Uterus (tissue), 4 donors: Measurements from ENCODE around the gene WDPCP. TPM values are rescaled to one million over a fixed set of nuclear protein-coding genes. Genes with fewer than 3 reads are reported as not detected.
"Not testable (repeated sequence)": the region's sequence is repeated elsewhere in the genome, so short reads cannot be mapped to it uniquely, and the experiment has no call there.

ENCODE experiments used
- DNase-seq, 2 donors: peaks; one replicate each; pipeline ENCODE4 v3.0.0-alpha.2; 2019 to 2020
- H3K27ac ChIP-seq, 2 donors: fragments of 200-600 bp; sonication (generic); 1 replicate in 1 of 2; 2 replicates in 1 of 2; pipeline ENCODE4 v1.5.1; 2016 to 2018
- H3K27me3 ChIP-seq, 2 donors: fragments of 200-600 bp; sonication (generic); one replicate each; pipeline ENCODE4 v1.5.1; 2018 to 2019; ENCODE audit warnings: control low read depth in 1 of 2
- H3K36me3 ChIP-seq, 2 donors: fragments of 200-600 bp; sonication (generic); one replicate each; pipeline ENCODE4 v1.5.1; 2019; ENCODE audit warnings: control low read depth in 1 of 2
- H3K4me1 ChIP-seq, 2 donors: fragments of 200-600 bp; sonication (generic); one replicate each; pipeline ENCODE4 v1.5.1; 2018 to 2019; ENCODE audit warnings: control low read depth in 1 of 2
- H3K4me3 ChIP-seq, 2 donors: fragments of 200-600 bp; sonication (generic); 1 replicate in 1 of 2; 2 replicates in 1 of 2; pipeline ENCODE4 v1.5.1; 2018 to 2019; ENCODE audit warnings: mild to moderate bottlenecking in 1 of 2
- H3K9me3 ChIP-seq, 2 donors: fragments of 200-600 bp; sonication (generic); one replicate each; pipeline ENCODE4 v1.5.1; 2019; ENCODE audit warnings: control low read depth in 1 of 2
- CTCF ChIP-seq, 4 experiments: fragments of 200-600 bp in 2 of 4; fragments of 450-650 bp in 2 of 4; sonication (generic) in 2 of 4; IDR thresholded peaks; one replicate each; pipeline ENCODE4 v1.5.1; 2016 to 2019; ENCODE audit warnings: antibody characterized with exemption in 4 of 4, mild to moderate bottlenecking in 2 of 4, moderate library complexity in 1 of 4
- POLR2A ChIP-seq, 2 donors: fragments of 450-650 bp; IDR thresholded peaks; one replicate each; pipeline ENCODE4 v1.6.1; 2016; ENCODE audit warnings: antibody characterized with exemption in 2 of 2, mild to moderate bottlenecking in 1 of 2, moderate library complexity in 1 of 2
- intact Hi-C: fragments of 100-400 bp; cut with DNase I; formaldehyde crosslinking; loops from one replicate; pipeline ENCODE4 v1.15.1; 2023; ENCODE audit warnings: low total_unique reads
- total RNA-seq, 4 donors: library from RNA; depleted of rRNA in 3 of 4; stranded (reverse); fragments of >200 nt in 3 of 4; gene quantifications; one replicate each; pipeline versions ENCODE4 v1.1.0 to v1.2.4, GENCODE V29; 2014 to 2023
- donor health status: DM: yes; HTN: yes; CAD: no.

The WDPCP gene
- total RNA-seq, 4 donors from 2014 or later, result 8.8 to 39.8 (median 29.7) TPM

DNA sequence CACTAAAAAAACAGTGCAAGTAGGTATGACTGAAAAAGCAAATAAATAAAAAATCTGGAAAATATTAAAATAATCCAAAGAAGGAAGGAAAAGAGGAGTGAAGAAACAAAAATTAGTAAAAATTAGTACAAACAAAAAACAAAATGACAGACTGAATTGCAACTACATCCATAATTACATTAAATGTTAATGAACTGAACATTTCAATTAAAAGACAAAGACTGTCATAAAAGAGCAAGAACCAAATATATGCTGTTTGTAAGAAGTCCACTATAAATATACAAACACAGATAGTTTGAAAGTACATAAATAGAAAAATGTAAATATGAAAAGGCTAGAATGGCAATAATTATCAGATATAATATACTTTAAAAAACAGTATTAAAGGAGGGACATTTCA lies 267.6 kb downstream of the WDPCP start:
- no peak for DNase-seq
- intact Hi-C loops, result no loop called here
- no peak overlapping the region for H3K4me3 ChIP-seq
- peaks cover 0 to 6% of the 10 kb centered on the region in 2 donors for H3K9me3 ChIP-seq
- TF ChIP-seq CTCF (IDR thresholded peaks at IDR 0.05) (no peak), POLR2A (IDR thresholded peaks at IDR 0.05) (no peak)
- H3K36me3 ChIP-seq, result no peaks in the 10 kb centered on the region
- no peak overlapping the region for H3K27ac ChIP-seq
- no peaks in the 10 kb centered on the region for H3K27me3 ChIP-seq
- H3K4me1 ChIP-seq, result no peaks in the 10 kb centered on the region

DNA sequence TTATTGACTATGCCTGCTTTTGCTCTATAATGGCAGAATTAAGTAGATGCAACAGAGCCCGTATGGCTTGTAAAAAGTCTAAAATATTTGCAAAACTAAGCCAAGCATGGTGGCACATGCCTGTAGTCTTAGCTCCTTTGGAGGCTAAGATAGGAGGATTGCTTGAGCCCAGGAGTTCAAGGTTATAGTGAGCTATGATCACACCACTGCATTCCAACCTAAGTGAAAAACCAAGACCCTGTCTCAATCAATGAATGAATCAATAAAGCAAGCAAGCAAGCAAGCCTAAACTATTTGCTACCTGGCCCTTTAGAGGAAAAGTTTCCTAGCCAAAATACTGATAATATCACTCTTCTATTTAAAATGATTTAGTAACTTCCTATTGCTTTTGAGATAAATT lies 277.7 kb downstream of the WDPCP start:
- H3K27me3 ChIP-seq, result no peaks in the 10 kb centered on the region
- intact Hi-C loops, result no loop called here
- TF ChIP-seq POLR2A (IDR thresholded peaks at IDR 0.05) (no peak), CTCF (IDR thresholded peaks at IDR 0.05) (no peak)
- peaks cover 0 to 1% of the 10 kb centered on the region in 2 donors for H3K9me3 ChIP-seq
- H3K27ac ChIP-seq, result no peak overlapping the region
- H3K36me3 ChIP-seq, result no peaks in the 10 kb centered on the region
- no peaks in the 10 kb centered on the region for H3K4me1 ChIP-seq
- no peak overlapping the region for H3K4me3 ChIP-seq
- no peak for DNase-seq

DNA sequence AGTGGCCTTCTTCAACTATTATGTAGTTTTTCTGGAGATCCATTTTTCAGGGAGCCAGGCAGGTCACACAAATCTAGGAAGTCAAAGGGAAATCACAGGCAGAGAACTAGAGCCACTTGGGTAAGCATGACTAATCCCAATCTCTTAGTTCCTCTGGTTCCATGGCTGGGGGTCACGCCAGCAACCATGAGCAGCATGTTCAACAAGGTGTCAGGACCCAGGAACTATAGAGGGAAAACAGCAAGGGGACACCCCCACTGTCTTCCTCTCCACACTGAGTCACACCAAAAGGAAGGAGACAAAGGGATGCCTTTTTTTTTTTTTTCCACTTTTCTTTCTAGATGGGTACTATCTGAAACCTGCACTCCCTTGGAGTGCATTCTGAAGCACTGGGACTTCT lies 286.8 kb downstream of the WDPCP start:
- intact Hi-C loops, result no loop called here
- DNase-seq, result no peak
- H3K27me3 ChIP-seq, result no peaks in the 10 kb centered on the region
- peaks cover 0 to 59% of the 10 kb centered on the region in 2 donors for H3K9me3 ChIP-seq
- no peaks in the 10 kb centered on the region for H3K4me1 ChIP-seq
- no peaks in the 10 kb centered on the region for H3K36me3 ChIP-seq
- no peak overlapping the region for H3K27ac ChIP-seq
- no peak for TF ChIP-seq CTCF (IDR thresholded peaks at IDR 0.05)
- no peak for TF ChIP-seq POLR2A (IDR thresholded peaks at IDR 0.05)
- H3K4me3 ChIP-seq, result no peak overlapping the region

DNA sequence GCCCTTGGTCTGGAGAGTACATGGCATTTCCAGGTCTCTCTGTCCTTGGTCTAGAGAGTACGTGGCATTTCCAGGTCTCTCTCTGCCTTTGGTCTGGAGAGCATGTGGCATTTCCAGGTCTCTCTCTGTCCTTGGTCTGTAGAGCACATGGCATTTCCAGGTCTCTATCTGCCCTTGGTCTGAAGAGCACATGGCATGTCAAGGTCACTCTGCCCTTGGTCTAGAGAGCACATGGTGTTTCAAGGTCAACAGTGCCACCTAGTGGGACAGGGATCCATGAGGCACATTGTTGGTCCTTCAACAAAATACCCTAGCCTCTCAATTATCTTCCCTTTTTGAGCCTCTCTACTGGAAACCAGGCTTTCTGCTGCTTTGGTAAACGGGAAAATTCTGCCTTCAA lies 287.4 kb downstream of the WDPCP start:
- intact Hi-C loops, result no loop called here
- Histone ChIP-seq H3K27ac (no peak overlapping the region), H3K36me3 (no peaks in the 10 kb centered on the region), H3K9me3 (peaks cover 0 to 62% of the 10 kb centered on the region in 2 donors), H3K27me3 (no peaks in the 10 kb centered on the region), H3K4me3 (no peak overlapping the region), H3K4me1 (no peaks in the 10 kb centered on the region)
- TF ChIP-seq CTCF (IDR thresholded peaks at IDR 0.05), result no peak
- TF ChIP-seq POLR2A (IDR thresholded peaks at IDR 0.05), result no peak
- DNase-seq, result no peak

- intact Hi-C loops, result no loop called here
- TF ChIP-seq POLR2A (IDR thresholded peaks at IDR 0.05) (no peak), CTCF (IDR thresholded peaks at IDR 0.05) (no peak)
- Histone ChIP-seq H3K27ac (no peak overlapping the region), H3K9me3 (peaks cover 0 to 14% of the 10 kb centered on the region in 2 donors), H3K4me3 (no peak overlapping the region), H3K36me3 (no peaks in the 10 kb centered on the region), H3K27me3 (no peaks in the 10 kb centered on the region), H3K4me1 (no peaks in the 10 kb centered on the region)
- DNase-seq, result no peak
These were observed 300.3 kb downstream of the WDPCP start for GRCh38 chr2:63287956-63288355.

GRCh38 chr2:63286520-63286919 lies 301.8 kb downstream of the WDPCP start:
- H3K36me3 ChIP-seq, H3K27ac ChIP-seq, DNase-seq, H3K4me1 ChIP-seq, intact Hi-C loops, H3K4me3 ChIP-seq, H3K27me3 ChIP-seq: not testable (repeated sequence)
- peaks cover 0 to 17% of the 10 kb centered on the region in 2 donors for H3K9me3 ChIP-seq
